Measurements from ENCODE around the gene HACD3. TPM values are rescaled to one million over a fixed set of nuclear protein-coding genes. Genes with fewer than 3 reads are reported as not detected.

The HACD3 gene
- total RNA-seq, 1 donor from 2014 or later: 129 TPM

DNA sequence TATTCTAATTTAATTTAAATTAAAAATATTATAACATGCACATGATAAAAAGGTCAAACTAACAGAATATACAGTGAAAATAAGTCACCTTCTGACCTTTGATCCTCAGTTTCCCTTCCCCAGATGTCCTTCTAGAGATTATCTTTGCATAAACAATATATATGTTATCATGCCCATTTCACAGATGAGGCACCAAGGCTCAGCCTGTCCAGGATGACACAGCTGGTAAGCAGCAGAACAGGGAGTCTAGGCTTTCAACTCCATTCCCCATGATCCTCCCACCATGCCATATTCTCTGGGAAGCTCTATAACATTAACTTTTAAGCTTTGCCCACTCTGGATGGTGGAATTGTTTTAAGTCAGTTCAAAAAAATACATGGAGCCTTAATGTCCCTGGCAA, 92.8 kb downstream of the HACD3 start:
- Histone ChIP-seq H3K9me3 (ENCODE audit: insufficient read depth, low read depth, low read length) (no peaks in the 10 kb centered on the region), H3K79me2 (ENCODE audit: insufficient read depth, low read length) (no peaks in the 10 kb centered on the region), H3K36me3 (ENCODE audit: insufficient read depth, low read length) (no peaks in the 10 kb centered on the region), H4K20me1 (ENCODE audit: insufficient read depth, low read length) (no peaks in the 10 kb centered on the region), H3K9ac (ENCODE audit: low read length) (no peak overlapping the region), H2AFZ (ENCODE audit: low read depth, low read length) (no peak overlapping the region), H3K4me1 (ENCODE audit: insufficient read depth, low read length) (no peaks in the 10 kb centered on the region), H3K4me3 (ENCODE audit: insufficient read depth, low read depth, low read length) (no peak overlapping the region), H3K27me3 (ENCODE audit: insufficient read depth, low read length) (no peaks in the 10 kb centered on the region), H3K27ac (ENCODE audit: low read depth, low read length) (no peak overlapping the region), H3K4me2 (ENCODE audit: low read length) (no peak overlapping the region)
- peaks cover 26% of the 10 kb centered on the region for H3K36me3 Mint-ChIP-seq (ENCODE audit: low read depth, unreplicated experiment)
- no peak for DNase-seq (ENCODE audit: low read depth)
- H3K27ac Mint-ChIP-seq (ENCODE audit: unreplicated experiment): no peak overlapping the region
- FAIRE-seq: no peak
- TF ChIP-seq EZH2 (IDR thresholded peaks at IDR 0.05; ENCODE audit: insufficient read depth, low read length): no peak
- TF ChIP-seq, protein P1, sequence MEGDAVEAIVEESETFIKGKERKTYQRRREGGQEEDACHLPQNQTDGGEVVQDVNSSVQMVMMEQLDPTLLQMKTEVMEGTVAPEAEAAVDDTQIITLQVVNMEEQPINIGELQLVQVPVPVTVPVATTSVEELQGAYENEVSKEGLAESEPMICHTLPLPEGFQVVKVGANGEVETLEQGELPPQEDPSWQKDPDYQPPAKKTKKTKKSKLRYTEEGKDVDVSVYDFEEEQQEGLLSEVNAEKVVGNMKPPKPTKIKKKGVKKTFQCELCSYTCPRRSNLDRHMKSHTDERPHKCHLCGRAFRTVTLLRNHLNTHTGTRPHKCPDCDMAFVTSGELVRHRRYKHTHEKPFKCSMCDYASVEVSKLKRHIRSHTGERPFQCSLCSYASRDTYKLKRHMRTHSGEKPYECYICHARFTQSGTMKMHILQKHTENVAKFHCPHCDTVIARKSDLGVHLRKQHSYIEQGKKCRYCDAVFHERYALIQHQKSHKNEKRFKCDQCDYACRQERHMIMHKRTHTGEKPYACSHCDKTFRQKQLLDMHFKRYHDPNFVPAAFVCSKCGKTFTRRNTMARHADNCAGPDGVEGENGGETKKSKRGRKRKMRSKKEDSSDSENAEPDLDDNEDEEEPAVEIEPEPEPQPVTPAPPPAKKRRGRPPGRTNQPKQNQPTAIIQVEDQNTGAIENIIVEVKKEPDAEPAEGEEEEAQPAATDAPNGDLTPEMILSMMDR (IDR thresholded peaks at IDR 0.05; ENCODE audit: insufficient read depth, low read depth, low read length): no peak
- H3K4me1 Mint-ChIP-seq (ENCODE audit: low read depth, unreplicated experiment): no peaks in the 10 kb centered on the region
- no peaks in the 10 kb centered on the region for H3K27me3 Mint-ChIP-seq (ENCODE audit: low read depth, unreplicated experiment)
- no peak overlapping the region for H3K4me3 Mint-ChIP-seq (ENCODE audit: unreplicated experiment)
- peaks cover 3% of the 10 kb centered on the region for H3K9me3 Mint-ChIP-seq (ENCODE audit: unreplicated experiment)

DNA sequence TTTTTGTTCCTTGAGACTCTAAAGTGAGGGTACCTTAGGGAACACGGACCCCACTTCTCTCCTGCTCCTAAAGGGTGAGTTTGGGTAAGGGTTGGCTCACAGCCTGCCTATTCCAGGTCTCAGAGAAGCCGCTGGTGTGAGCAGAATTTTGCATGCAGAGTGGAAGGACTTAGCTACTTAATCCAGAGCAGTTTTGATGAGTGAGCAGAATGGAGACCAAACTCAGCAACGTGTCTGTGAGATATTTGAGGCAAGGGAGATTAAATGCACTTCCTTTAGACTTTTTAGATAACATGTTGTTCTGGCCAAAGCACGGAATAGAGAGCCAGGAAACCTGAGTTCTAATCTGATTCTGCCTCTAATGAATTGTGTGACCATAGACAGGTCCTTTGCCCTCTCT, 96.6 kb downstream of the HACD3 start:
- H3K27ac Mint-ChIP-seq (ENCODE audit: unreplicated experiment): no peak overlapping the region
- no peaks in the 10 kb centered on the region for H4K20me1 ChIP-seq (ENCODE audit: insufficient read depth, low read length)
- H3K27me3 Mint-ChIP-seq (ENCODE audit: low read depth, unreplicated experiment): no peaks in the 10 kb centered on the region
- TF ChIP-seq, protein P1 (IDR thresholded peaks at IDR 0.05; ENCODE audit: insufficient read depth, low read depth, low read length): no peak
- TF ChIP-seq EZH2 (IDR thresholded peaks at IDR 0.05; ENCODE audit: insufficient read depth, low read length): no peak
- H3K4me1 ChIP-seq (ENCODE audit: insufficient read depth, low read length): no peaks in the 10 kb centered on the region
- no peak overlapping the region for H3K9ac ChIP-seq (ENCODE audit: low read length)
- H3K36me3 ChIP-seq (ENCODE audit: insufficient read depth, low read length): no peaks in the 10 kb centered on the region
- H3K4me3 Mint-ChIP-seq (ENCODE audit: unreplicated experiment): no peak overlapping the region
- no peaks in the 10 kb centered on the region for H3K4me1 Mint-ChIP-seq (ENCODE audit: low read depth, unreplicated experiment)
- no peak overlapping the region for H2AFZ ChIP-seq (ENCODE audit: low read depth, low read length)
- no peak overlapping the region for H3K4me3 ChIP-seq (ENCODE audit: insufficient read depth, low read depth, low read length)
- H3K27me3 ChIP-seq (ENCODE audit: insufficient read depth, low read length): no peaks in the 10 kb centered on the region
- H3K27ac ChIP-seq (ENCODE audit: low read depth, low read length): no peak overlapping the region
- H3K36me3 Mint-ChIP-seq (ENCODE audit: low read depth, unreplicated experiment): peaks cover 21% of the 10 kb centered on the region
- DNase-seq (ENCODE audit: low read depth): no peak
- H3K79me2 ChIP-seq (ENCODE audit: insufficient read depth, low read length): no peaks in the 10 kb centered on the region
- no peak for FAIRE-seq
- peaks cover 5% of the 10 kb centered on the region for H3K9me3 Mint-ChIP-seq (ENCODE audit: unreplicated experiment)
- H3K4me2 ChIP-seq (ENCODE audit: low read length): no peak overlapping the region
- no peaks in the 10 kb centered on the region for H3K9me3 ChIP-seq (ENCODE audit: insufficient read depth, low read depth, low read length)

Other genes with a start within 250 kb of the HACD3 start
- gene PARP16, start 243.6 kb upstream of the HACD3 start, total RNA-seq: 2.7 and 4.7 TPM in 2 replicates
- gene RNU5A-1, start 234.4 kb upstream of the HACD3 start, total RNA-seq: not detected in 2 replicates
- gene RNU5B-1, start 225.8 kb upstream of the HACD3 start, total RNA-seq: 11.7 TPM in 1 of 2 replicates, not detected in the other
- gene IGDCC3, start 152.5 kb upstream of the HACD3 start, total RNA-seq: 8.4 and 11.0 TPM in 2 replicates
- gene IGDCC4, start 107.5 kb upstream of the HACD3 start, total RNA-seq: 28.1 and 30.7 TPM in 2 replicates
- gene DPP8, start 12.8 kb upstream of the HACD3 start, total RNA-seq: 25.7 and 29.5 TPM in 2 replicates
- 24.2 and 24.4 TPM in 2 replicates for gene INTS14, start 80.7 kb downstream of the HACD3 start, total RNA-seq
- gene SLC24A1, start 91.5 kb downstream of the HACD3 start, total RNA-seq: 10.3 and 12.4 TPM in 2 replicates